Peyer's patch (tissue), 4 donors: ENCODE data around the gene ATG101.

Experiments used
- CTCF ChIP-seq, 6 experiments: fragments of 450-650 bp in 4 of 6; fragments of 200-600 bp in 2 of 6; sonication (generic) in 1 of 6; IDR thresholded peaks; one replicate each; pipeline ENCODE4 v1.5.1; 2017 to 2019; ENCODE audit warnings: antibody characterized with exemption in 6 of 6, mild to moderate bottlenecking in 3 of 6, moderate library complexity in 1 of 6
- POLR2A ChIP-seq, 2 donors: fragments of 450-650 bp; IDR thresholded peaks; one replicate each; pipeline ENCODE4 v1.5.1; 2017; ENCODE audit warnings: antibody characterized with exemption in 2 of 2, mild to moderate bottlenecking in 2 of 2, moderate library complexity in 2 of 2

DNA sequence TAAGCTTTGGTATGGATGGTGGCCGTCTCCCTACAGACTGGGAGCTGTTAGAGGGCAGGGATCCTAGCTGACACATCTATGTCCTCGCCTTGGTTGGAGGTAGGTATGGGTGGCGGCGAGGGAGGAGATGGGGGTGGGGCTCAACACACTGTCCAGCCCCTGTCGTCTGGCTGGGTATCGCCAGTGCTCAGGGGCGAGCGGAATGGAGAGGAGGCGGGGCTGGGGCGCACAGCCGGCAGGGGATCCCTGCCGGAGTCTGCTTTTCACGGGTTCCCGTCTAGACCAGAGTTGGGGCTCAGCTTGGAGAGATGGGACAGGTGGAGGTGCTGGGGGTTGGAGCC is 47.0 kb upstream of the ATG101 start:
- TF ChIP-seq CTCF (IDR thresholded peaks at IDR 0.05) (no peak), POLR2A (IDR thresholded peaks at IDR 0.05) (no peak)
